ENCODE data around the gene OR2W1. TPM values are rescaled to one million over a fixed set of nuclear protein-coding genes. Genes with fewer than 3 reads are reported as not detected.

Gene OR2W1
- total RNA-seq, 4 donors from 2014 or later, result not detected

GRCh38 chr6:29079203-29079602 is 34.2 kb upstream of the OR2W1 start:
- Histone ChIP-seq H3K36me3 (no peaks in the 10 kb centered on the region), H3K4me3 (replicated peaks in 1 of 3) (no peak overlapping the region), H3K4me1 (no peaks in the 10 kb centered on the region), H3K9me3 (no peaks in the 10 kb centered on the region), H3K27me3 (no peaks in the 10 kb centered on the region), H3K27ac (no peak overlapping the region)
- DNase-seq, result no peak
- intact Hi-C loops (cut with DNase I), result no loop called here
- 86 to 87% methylated on average over 1 of the region's 1 CpG for WGBS, 2 donors
- TF ChIP-seq POLR2A (IDR thresholded peaks at IDR 0.05), result no peak
- TF ChIP-seq, protein P1, sequence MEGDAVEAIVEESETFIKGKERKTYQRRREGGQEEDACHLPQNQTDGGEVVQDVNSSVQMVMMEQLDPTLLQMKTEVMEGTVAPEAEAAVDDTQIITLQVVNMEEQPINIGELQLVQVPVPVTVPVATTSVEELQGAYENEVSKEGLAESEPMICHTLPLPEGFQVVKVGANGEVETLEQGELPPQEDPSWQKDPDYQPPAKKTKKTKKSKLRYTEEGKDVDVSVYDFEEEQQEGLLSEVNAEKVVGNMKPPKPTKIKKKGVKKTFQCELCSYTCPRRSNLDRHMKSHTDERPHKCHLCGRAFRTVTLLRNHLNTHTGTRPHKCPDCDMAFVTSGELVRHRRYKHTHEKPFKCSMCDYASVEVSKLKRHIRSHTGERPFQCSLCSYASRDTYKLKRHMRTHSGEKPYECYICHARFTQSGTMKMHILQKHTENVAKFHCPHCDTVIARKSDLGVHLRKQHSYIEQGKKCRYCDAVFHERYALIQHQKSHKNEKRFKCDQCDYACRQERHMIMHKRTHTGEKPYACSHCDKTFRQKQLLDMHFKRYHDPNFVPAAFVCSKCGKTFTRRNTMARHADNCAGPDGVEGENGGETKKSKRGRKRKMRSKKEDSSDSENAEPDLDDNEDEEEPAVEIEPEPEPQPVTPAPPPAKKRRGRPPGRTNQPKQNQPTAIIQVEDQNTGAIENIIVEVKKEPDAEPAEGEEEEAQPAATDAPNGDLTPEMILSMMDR (IDR thresholded peaks at IDR 0.05), result no peak

DNA sequence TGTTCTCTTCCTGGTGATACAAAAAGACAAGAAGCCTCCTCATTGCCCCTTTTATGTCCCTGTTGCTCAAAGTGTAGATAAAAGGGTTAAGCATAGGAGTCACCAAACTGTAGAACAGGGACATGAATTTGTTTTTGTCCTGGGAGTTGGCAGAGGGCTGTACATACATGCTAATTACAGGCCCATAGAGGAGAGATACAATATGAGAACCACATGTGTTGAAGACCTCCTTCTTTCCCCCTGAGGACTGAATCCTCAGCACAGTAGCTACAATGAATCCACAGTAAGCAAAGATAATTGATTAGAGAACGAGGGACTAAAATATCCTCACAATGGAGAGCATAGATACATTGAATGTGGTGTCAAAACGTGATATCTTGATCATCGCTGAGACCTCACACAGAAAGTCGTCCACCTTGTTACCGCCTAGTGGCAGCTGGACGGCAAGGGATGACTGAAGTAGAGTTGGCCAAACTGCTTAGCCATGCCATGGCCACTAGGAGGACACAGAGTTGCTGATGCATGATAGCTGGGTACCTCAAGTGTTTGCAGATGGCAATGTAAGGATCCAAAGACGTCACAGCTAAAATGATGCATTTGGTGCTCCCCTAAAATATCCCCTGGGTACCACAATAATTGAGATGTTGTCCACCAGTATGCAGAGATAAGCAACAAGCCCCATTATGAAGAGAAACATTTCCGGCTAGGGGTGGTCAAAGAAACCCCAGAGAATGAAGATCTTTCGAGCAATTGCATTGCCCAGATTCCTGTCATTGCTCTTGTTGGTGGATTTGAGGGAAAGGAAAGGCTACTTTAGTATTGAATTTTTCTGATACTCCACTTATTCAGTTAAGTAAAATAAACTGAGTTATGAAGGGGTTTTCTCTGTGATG is 27.1 kb upstream of the OR2W1 start:
- Histone ChIP-seq H3K4me1 (no peaks in the 10 kb centered on the region), H3K27ac (no peak overlapping the region), H3K36me3 (no peaks in the 10 kb centered on the region), H3K4me3 (replicated peaks in 1 of 3) (no peak overlapping the region), H3K27me3 (no peaks in the 10 kb centered on the region), H3K9me3 (no peaks in the 10 kb centered on the region)
- DNase-seq, result peak in 1 of 2 donors; percentile 3
- intact Hi-C loops (cut with DNase I), result no loop called here
- no peak for TF ChIP-seq POLR2A (IDR thresholded peaks at IDR 0.05)
- TF ChIP-seq, protein P1 (IDR thresholded peaks at IDR 0.05), result peak in 2 of 6 experiments; percentile 25 to 35
- WGBS, 2 donors, result 33 to 34% methylated on average over 9 of the region's 9 CpGs

DNA sequence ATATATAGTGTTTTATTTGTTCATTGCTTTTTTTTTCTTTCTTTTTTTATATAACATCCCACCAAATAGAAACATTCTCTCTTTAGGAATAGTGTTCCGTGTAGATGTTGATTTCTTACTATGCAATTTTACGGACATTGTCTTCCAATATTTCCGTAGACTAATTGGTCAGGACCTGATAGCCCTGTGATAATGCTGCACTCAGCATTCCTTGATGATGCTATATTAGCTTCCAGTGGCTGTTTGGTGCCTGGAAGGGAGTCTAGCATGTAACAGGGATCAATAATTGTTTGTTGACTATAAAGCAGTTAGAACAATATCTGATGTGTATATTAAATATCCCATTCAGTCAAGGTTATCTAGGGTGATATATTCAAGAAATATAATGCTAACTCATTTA is 6.7 kb upstream of the OR2W1 start:
- Histone ChIP-seq H3K9me3 (no peaks in the 10 kb centered on the region), H3K36me3 (no peaks in the 10 kb centered on the region), H3K27me3 (no peaks in the 10 kb centered on the region), H3K4me1 (no peaks in the 10 kb centered on the region), H3K27ac (no peak overlapping the region), H3K4me3 (replicated peaks in 1 of 3) (no peak overlapping the region)
- no peak for DNase-seq
- WGBS, 2 donors, result 84 to 88% methylated on average over 3 of the region's 3 CpGs
- TF ChIP-seq, protein P1 (IDR thresholded peaks at IDR 0.05), result no peak
- TF ChIP-seq POLR2A (IDR thresholded peaks at IDR 0.05), result no peak
- intact Hi-C loops (cut with DNase I), result no loop called here

DNA sequence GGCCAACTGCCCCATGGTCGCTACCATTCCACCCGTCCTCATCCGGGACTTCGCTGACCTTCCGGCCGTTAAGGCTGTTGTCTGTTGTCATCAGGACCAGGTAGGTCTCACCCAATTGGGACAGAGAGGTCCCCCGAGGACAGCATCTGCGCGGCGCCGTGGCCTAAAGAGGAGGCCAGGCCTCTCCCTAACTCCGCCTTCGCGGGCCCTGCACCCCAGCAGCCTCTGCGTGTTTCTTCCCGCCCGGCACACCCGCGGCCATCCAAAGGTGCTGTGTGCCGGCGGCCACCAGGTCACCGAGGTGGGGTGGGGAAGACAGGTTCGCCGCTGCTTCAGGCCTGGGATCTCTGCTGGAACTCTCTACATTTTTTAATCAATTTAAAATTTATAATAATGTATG is 9.0 kb downstream of the OR2W1 start:
- 90 to 95% methylated on average over 23 to 24 of the region's 24 CpGs for WGBS, 2 donors
- TF ChIP-seq, protein P1 (IDR thresholded peaks at IDR 0.05), result no peak
- no peak for TF ChIP-seq POLR2A (IDR thresholded peaks at IDR 0.05)
- intact Hi-C loops (cut with DNase I), result no loop called here
- no peaks in the 10 kb centered on the region for H3K4me1 ChIP-seq
- no peaks in the 10 kb centered on the region for H3K36me3 ChIP-seq
- no peak for DNase-seq
- no peaks in the 10 kb centered on the region for H3K9me3 ChIP-seq
- H3K27me3 ChIP-seq, result no peaks in the 10 kb centered on the region
- H3K4me3 ChIP-seq (replicated peaks in 1 of 3), result no peak overlapping the region
- H3K27ac ChIP-seq, result no peak overlapping the region

- WGBS, 2 donors, result 73 to 79% methylated on average over 13 of the region's 13 CpGs
- H3K4me3 ChIP-seq (replicated peaks in 1 of 3), result no peak overlapping the region
- H3K4me1 ChIP-seq, result no peaks in the 10 kb centered on the region
- TF ChIP-seq, protein P1 (IDR thresholded peaks at IDR 0.05), result no peak
- no peak for TF ChIP-seq POLR2A (IDR thresholded peaks at IDR 0.05)
- no peaks in the 10 kb centered on the region for H3K36me3 ChIP-seq
- H3K27ac ChIP-seq, result no peak overlapping the region
- intact Hi-C loops (cut with DNase I), result no loop called here
- DNase-seq, result no peak
- no peaks in the 10 kb centered on the region for H3K9me3 ChIP-seq
- no peaks in the 10 kb centered on the region for H3K27me3 ChIP-seq
These were observed 16.2 kb downstream of the OR2W1 start for GRCh38 chr6:29028821-29029220.
